ENCODE results near the gene GLE1.
"Not testable (repeated sequence)": the region's sequence is repeated elsewhere in the genome, so short reads cannot be mapped to it uniquely, and the experiment has no call there.

GLE1 gene

DNA sequence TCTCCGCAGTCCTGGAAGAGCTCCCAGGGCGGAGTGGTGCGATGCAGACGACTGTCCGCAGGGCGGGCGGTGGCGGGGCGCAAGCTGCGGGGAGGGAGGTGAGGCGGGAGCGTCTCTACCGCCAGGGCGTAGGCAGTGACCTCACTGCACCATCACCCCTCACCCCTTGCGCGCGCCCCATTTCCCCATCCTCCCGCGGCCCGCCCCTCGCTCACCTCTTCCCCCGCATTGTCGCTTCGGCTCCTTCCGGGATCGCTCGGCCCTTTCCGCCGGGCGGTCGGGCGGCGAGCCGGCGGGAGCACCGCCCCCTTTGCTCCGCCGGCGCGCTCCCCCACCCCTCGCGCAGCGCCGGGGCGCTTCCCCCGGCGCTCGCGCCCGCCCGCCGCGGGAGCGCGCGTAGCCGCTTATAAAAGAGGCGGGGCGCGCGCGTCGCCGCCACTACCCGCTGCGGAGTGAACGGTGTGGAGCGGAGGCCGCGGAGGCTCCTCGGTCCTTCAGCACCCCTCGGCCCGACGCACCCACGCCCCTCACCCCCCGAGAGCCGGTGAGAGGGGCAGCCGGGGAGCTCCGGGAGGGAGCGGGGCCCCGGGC is 47.7 kb downstream of the GLE1 start, which contains the start of gene SPTAN1:
TSS of gene SPTAN1 (plus strand) at position 435 of the 591 bp plus-strand sequence. CDS start 14,154 bp downstream, outside the sequence.
- peak; percentile 90 for DNase-seq (ENCODE audit: low spot score)

DNA sequence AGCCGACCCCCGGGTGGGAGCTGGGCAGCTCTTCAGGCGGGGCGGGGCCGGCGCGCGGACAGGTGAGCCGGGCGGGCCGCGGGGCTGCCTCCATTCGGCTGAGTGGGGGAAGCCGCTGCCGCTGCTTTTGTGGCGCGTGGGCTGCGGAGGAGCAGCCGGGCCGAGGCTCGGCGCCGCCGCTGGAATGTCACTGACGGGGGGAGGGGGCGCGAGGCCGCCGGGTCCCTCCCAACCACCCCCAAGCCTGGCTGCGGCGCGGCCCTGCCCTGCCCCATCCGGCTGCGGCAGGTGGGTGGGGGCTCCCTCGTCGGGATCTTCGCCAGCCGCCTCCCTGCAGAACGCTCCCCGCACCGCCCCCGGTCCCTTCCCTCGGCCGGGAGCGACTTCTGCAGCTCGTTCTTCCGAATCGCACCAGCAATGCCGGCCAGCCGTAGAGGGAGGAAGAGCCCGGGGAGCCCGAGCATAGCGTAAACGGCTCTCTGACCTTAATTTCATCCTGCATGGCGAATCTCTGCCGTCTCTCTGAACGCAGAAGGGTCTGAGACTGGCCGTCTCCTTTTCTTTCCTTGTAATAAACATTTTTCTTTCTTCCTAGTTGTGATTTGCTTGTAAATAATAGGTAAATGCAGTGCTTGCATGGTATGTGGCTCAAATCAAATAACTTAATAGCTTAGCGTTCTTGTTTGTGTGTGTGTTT is 48.4 kb downstream of the GLE1 start:
- DNase-seq (ENCODE audit: low spot score), result peak; percentile 45

DNA sequence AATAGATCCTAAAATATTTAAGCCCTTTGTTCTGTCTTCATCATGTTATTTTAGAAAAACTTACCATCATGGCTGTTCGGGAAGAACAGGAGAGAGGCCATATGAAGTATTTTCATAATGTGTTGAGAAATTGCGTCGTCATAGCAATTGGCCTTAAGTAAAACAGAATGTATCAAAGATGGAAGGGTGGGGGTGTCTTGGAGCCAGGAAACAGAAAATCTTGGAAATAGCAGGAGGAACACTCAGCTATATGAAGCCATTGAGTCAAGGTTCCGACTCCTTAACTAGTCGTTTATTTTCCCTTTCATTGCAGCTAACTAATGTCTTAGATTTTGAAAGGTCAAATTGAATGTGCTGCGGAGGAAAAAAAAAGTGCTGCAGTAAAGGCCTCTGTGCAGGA is 49.2 kb downstream of the GLE1 start:
- no peak for DNase-seq (ENCODE audit: low spot score)

DNA sequence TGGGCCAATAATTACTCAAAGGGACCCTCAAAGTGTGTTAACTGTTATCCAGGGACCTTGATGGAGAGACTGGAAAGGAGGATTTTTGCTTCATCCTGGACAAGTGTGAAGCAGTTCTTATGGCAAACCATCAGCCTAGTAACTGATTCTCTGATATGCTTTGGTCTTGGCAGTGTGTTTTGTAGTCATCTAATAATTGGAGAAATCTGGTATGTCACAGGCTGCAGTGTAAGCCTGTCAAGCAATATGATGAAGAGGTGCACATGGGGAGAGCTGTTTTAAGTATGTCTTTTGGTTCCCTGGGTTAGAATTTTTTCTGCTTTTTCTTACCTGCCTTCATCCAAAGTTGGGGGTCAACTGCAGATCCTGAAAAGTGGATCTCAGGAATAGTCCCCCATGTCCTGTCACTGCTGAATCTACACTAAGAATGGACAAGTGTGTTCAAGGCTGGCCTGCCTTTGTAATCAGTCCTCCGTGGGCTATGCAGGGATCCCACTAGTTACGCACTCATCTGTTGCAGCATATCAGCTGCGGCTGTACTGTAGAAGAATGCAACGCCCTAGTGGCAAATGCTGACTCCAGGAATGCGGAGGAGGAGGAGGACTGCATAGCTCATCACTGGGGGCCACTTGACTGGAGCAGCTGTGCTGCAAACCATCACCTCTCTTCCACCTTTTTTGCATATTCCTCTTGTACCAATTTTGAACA is 49.8 kb downstream of the GLE1 start:
- no peak for DNase-seq (ENCODE audit: low spot score)

DNA sequence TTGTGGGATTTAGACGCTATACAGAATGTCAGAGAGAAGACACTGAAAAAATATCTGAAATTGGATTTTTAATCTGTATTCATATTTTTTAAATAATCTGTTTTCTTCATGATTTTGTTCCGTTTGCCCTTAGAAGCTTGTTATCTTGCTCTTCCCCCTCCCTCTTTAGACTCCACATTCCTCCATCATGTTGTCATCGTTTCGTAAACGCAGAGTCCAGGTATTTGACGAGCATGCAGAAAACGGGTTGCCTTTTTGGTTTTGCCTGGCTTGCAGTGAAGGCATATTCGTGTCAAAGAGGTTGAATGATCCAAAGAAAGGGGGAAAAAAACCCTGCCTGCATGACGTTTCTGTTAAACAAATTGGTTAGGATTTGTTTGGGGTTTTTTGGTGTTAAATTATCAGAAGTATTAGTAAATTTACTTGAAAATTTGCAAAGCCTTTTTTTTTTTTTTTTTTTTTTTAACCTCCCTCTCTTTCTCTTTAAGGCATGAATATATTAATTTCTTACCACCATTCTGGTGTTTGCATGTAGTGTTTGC is 50.7 kb downstream of the GLE1 start:
- no peak for DNase-seq (ENCODE audit: low spot score)

DNA sequence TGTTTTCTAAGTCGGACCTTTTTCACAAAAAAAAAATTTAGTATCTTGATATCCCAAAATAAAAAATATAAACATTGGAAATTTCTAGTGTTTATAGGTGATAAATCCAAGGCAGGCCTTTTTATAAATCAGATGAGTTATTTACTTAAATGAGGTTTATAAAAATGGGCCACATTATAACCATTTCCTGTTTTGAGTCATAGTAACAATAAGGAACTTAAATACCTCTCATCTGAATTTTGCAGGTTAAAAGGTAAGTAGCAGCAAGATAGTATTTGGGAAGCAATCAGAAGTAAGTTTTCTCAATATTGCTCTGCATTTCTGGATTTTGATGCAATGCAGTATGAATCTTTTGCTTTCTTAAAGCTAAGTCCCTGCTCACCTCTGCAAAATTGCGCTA is 51.8 kb downstream of the GLE1 start:
- no peak for DNase-seq (ENCODE audit: low spot score)

DNA sequence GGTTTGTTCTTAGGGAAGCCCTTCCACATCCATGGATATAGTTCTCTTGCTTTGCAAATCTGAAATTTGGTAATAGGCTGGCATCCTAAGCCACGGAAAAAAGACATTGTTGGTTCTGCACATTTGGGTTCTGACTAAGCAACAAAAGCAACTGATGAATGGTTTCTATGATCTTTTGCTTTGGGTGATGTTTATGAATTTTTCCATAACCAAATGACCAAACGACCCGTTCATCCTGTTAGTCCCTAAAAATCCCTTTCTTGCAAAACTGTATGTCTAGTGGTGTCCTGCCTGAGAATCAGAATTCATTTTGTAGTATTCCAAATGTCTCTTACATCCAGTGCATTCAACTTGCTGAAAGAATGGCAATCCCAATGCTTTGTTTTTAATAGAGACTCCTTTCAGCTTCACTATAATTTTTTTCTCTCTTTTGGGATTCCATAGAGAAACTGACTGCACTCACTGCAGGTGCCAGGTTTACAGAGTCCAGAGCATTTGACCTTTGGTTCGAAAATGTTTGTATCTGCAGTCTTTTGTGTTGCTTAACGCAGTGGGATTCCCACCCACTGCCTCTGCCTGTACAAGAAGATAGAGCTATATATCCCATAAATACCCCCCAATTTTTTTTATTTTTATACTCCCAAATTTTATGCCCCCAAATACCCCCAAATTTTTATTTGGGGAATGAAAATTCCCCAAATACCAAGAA is 52.6 kb downstream of the GLE1 start:
- DNase-seq (ENCODE audit: low spot score), result no peak

DNA sequence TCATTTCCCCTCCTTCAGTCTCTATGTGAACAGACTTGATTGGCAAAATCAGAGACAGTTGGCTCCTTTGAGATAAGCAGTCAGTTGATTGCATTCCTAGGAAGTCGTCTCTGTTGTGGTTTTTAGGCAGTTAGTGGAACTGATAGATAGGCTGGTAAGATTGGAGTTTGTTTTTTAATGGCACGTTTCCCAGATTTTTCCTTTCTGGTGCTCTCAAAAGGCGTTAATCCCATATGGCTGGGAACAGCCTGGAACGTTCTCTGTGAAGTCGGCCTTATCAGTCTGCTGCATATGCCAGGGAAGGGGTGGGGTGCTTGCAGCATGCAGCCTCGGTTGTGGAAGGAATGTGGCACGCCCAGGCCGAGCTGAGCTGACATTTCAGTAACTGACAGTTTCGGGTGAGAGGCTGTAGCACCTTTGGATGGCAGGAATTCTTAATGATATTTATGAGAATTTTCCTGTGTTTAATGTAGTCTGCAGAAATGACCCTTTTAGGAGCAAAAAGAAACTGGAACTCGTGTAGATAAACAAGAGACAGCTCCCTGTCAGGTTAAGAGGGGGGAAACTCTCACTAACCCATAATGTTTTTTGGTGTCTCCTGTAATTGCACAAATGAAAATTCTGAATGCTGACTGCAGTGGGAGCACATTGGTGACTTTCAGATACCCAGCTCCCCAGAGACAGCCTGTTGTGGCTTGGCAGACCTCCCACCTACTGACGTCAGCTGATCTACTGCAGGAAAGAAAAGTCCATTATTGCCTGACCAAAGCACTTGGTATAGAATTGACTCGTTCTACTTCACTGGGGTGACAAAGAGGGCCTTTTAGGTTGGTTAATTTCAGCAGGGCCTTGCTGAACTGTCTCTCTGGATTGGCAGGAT is 54.2 kb downstream of the GLE1 start:
- peak; percentile 92 for DNase-seq (ENCODE audit: low spot score)

DNA sequence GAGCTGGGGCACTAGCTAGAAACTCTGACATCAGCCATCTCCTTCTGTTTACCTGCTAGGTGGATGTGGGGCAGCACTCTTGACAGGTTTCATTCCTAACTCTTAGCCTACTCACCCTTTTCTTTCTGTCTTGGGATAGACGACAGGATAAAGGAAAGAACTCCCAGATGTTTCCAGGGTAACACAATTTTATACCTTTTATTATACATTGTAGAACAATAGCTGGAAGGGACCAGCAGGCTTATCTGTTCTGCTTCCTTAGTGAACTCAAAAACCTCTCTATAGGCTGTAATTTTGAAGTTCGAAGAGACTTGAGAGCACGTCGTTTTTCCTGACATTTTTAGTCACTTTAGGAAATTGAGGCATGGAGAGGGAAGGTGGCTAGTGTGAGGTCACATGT is 61.1 kb downstream of the GLE1 start:
- DNase-seq (ENCODE audit: low spot score), result no peak

DNA sequence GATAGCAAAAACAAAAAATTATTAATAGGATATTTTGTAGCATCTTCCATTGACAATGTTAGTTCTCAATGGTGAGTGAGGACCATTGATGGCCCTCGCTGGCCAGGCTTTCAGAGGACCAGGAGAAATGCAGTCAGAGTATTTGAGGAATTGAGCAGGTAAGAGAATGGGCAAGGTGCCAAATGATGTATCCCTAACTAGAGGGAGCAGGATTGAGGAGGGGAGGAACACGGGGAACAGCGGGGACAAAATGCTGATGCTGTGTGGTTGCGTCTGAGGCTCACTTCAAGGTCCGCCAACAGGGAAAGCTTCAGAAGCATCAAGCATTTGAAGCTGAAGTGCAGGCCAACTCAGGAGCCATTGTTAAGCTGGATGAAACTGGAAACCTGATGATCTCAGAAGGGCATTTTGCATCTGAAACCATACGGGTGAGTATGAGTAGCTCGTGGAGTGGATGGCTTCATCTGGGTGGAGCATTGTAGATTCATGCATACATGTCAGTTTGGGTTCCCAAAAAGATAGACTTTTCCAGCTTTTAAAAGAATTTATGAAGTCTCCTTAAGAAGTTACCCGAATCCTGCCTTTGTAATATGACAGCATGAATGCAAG is 64.1 kb downstream of the GLE1 start:
- DNase-seq (ENCODE audit: low spot score), result no peak

DNA sequence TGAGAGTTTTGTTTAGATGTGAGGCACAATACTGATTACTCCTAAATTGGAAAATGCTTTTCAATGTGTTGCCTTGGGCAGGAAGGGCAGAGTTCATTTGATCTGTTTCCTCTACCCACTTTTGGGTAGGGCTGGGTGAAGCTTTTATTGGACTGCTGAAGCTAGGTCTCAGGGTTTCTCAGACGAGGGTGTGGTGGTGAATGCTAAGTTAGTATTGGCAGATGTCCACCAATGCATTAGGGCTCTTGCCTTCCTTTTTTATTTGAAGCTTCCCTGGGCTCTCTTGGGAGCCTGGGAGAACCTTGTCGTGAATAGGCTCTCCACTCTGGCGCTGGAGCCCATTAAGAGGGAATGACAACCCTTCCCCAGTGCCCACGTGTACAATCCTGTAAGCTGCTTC is 71.0 kb downstream of the GLE1 start:
- DNase-seq (ENCODE audit: low spot score), result peak; percentile 54

DNA sequence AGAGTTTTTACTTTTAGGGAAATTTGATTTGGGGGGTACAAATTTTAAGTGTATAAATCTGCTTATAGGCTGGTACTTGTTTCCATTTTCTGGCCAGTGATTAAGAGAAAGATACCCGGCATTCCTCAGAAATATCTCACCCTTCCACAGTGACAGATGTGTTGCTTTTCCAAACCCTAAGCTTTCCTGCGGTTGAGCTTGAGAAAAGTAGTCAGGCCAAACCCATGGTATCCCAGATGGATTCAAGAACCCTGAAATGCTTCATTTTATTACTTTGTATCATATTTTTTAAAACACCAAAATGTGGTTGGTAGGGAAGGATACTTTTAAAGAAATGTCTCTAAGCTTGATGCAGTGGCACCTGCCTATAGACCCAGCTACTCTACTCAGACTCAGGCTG is 71.4 kb downstream of the GLE1 start:
- no peak for DNase-seq (ENCODE audit: low spot score)

DNA sequence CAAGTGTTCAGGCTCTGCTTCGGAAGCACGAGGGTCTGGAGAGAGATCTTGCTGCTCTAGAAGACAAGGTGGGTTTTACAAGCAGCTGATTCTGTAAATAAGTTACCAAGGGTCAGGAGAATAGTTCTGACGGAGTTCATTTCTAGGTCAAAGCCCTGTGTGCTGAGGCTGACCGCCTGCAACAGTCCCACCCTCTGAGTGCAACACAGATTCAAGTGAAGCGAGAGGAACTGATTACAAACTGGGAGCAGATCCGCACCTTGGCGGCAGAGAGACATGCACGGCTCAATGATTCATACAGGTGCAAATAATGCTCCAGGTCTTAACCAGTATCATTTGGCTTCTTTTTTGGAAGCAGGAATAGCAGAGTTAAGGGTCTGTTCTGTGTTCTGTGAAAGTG is 72.7 kb downstream of the GLE1 start:
- DNase-seq (ENCODE audit: low spot score), result no peak

DNA sequence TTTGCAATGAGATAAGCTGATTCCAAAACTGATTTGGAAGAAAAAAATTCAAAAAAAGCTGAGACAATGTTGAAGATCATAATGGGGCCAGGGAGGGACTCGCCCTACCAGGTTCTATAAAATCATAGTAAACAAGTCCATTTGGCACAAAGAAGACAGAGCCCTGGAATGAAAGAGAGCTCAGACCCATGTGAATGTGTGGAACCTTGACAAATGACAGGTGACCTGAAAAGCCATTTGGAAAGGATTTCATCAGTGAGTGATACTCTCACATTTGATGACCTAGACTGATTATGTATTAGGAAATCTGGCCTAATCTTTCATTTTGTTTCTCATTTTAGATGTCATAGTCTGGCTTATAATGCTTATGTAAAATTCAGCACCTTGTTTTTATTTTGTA is 74.7 kb downstream of the GLE1 start:
- no peak for DNase-seq (ENCODE audit: low spot score)

DNA sequence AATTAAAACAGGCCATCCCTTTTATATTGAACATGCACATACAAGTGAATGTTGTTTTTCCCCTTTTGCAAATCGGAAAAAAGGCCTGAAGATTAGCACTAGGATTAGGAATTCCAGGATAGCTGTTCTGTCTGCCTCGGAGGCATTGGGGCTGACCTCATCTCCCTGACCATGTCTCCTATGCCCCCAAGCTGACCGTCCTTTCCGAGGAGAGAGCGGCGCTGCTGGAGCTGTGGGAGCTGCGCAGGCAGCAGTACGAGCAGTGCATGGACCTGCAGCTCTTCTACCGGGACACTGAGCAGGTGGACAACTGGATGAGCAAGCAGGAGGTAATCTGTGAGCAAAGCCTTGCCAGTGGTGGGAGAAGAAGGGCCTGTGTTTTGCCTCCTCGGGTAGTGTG is 76.2 kb downstream of the GLE1 start:
- DNase-seq (ENCODE audit: low spot score), result no peak

DNA sequence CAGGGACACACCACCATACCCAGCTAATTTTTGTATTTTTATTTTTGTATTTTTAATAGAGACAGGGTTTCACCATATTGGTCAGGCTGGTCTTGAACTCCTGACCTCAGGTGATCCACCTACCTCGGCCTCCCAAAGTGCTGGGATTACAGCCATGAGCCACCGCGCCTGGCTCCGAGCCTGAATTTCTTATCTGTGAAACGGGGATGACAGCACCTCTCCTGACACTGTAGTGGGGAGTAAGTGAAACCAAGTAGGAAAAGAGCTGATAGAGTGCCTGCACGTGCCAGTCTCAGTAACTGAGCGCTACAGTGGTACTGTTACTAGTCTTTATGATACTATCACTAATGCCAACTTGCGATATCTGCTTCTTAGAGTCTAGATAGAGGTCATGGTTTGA is 80.6 kb downstream of the GLE1 start:
- DNase-seq (ENCODE audit: low spot score), result not testable (repeated sequence)

DNA sequence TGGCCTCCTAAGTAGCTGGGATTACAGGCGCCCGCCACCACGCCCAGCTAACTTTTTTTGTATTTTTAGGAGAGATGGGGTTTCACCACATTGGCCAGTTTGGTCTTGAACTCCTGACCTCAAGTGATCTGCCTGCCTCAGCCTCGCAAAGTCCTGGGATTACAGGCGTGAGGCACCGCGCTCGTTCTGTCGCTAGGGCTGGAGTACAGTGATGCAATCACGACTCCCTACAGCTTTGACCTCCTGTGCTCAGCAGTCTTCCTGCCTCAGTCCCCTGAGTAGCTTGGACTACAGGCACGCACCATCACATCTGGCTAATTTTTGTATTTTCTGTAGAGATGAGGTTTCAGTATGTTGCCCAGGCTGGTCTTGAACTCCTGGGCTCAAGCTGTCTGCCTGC is 82.4 kb downstream of the GLE1 start:
- not testable (repeated sequence) for DNase-seq (ENCODE audit: low spot score)

DNA sequence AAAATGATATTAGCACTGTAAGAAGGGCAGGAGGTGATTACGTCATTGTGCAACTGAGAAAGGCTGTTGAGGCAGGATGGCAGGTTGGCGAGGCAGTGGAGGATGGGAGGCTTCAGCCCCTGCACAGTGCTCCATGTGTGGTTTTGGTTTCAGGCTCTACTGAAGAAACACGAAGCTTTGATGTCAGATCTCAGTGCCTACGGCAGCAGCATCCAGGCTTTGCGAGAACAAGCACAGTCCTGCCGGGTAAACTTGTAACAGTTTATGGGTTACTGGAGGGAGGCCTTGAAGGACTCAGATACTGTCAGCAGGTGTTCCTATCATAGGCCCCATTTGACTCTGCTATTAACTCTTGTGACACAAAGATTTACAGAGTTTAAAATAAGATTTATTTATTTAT is 82.9 kb downstream of the GLE1 start:
- no peak for DNase-seq (ENCODE audit: low spot score)

DNA sequence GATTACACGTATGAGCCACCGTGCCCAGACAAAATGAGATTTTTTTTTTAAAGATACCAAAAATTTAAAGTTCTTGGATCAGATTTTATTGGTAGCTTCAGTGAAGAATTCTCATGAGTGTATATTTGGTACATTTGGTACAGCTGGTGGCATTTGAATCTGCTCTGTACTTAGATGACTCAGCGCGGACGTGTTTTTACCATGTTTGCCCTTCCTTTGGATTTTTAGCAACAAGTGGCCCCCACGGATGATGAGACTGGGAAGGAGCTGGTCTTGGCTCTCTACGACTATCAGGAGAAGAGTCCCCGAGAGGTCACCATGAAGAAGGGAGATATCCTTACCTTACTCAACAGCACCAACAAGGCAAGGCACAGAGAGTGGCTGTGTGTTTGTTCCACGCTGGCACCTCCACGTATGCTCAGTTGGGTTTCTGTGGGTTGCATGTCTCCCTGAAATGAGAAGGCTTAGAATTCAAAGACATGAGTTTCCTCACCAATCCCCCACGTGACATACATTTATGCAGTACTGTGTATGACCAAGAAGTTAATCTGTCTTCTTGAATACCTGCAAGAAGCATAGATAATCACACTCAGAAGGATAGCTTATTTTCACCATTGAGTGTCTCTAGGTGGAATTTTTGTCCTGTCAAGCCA is 84.2 kb downstream of the GLE1 start:
- DNase-seq (ENCODE audit: low spot score), result no peak
